SU-DHL-6 (cell line): ENCODE results near the gene HOXA11.

Source experiments
- CTCF ChIP-seq: fragments of 200-600 bp; sonication (generic); IDR thresholded peaks from one replicate; pipeline ENCODE4 v1.5.1; 2017; ENCODE audit warnings: antibody characterized with exemption, mild to moderate bottlenecking, low read length, moderate library complexity; ENCODE audit not compliant: insufficient read depth, poor library complexity, severe bottlenecking
- EZH2phosphoT487 ChIP-seq: fragments of 200-600 bp; sonication (generic), shearing (Covaris generic); conservative IDR thresholded peaks from 2 replicates; pipeline ENCODE4 v1.6.1; 2018; ENCODE audit warnings: mild to moderate bottlenecking, antibody characterized with exemption, low read length, moderate library complexity, mixed read lengths

DNA sequence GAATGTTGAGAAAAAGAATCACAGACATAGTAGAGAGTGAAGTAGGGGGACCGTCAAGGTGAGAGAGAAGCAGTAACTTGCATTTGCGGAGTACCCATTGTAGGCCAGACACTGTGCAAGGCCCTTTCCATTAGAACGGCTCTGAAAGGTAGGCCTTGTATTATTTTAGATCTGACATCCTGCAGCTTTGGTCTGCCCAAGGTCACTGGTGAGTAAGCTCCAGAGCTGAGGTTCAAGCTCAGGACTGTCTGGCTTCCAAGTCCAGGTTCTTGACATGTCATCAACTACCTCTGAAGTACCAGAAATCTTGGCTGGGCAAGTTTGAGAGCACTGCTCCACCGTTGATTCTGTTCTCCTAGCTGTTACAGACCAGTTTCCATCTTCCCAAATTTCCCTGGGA is 44.4 kb upstream of the HOXA11 start:
- TF ChIP-seq CTCF, result no peak
- no peak for TF ChIP-seq EZH2phosphoT487
